ENCODE measurements around the gene SERHL2.
A peak's percentile ranks its signal among the peaks of the same experiment; 100 is the strongest.
"Not testable (repeated sequence)": the region's sequence is repeated elsewhere in the genome, so short reads cannot be mapped to it uniquely, and the experiment has no call there.

The SERHL2 gene

GRCh38 chr22:42610186-42610585 lies 56.4 kb downstream of the SERHL2 start:
- Histone ChIP-seq H3K4me3 (ENCODE audit: low read length) (no peak overlapping the region), H3K36me3 (ENCODE audit: insufficient read depth, low read length) (peaks cover 53% of the 10 kb centered on the region), H3K9me3 (ENCODE audit: insufficient read depth, low read depth, low read length) (0 out of 2 replicates have a peak, but pooled peaks cover 5% of the 10 kb centered on the region), H3K4me1 (ENCODE audit: insufficient read depth, low read length) (peaks cover 19% of the 10 kb centered on the region), H3K27me3 (ENCODE audit: insufficient read depth, low read length) (no peaks in the 10 kb centered on the region), H3K27ac (ENCODE audit: low read depth, low read length) (no peak overlapping the region), H3K9ac (ENCODE audit: low read depth, low read length) (no peak overlapping the region)
- WGBS = 97% methylated on average over 5 of the region's 5 CpGs

GRCh38 chr22:42611051-42611450 lies 57.3 kb downstream of the SERHL2 start:
- WGBS = 100% methylated on average over 1 of the region's 1 CpG
- Histone ChIP-seq H3K27ac (ENCODE audit: low read depth, low read length) (no peak overlapping the region), H3K27me3 (ENCODE audit: insufficient read depth, low read length) (no peaks in the 10 kb centered on the region), H3K9me3 (ENCODE audit: insufficient read depth, low read depth, low read length) (0 out of 2 replicates have a peak, but pooled peaks cover 5% of the 10 kb centered on the region), H3K36me3 (ENCODE audit: insufficient read depth, low read length) (peaks cover 45% of the 10 kb centered on the region), H3K9ac (ENCODE audit: low read depth, low read length) (no peak overlapping the region), H3K4me1 (ENCODE audit: insufficient read depth, low read length) (peaks cover 23% of the 10 kb centered on the region), H3K4me3 (ENCODE audit: low read length) (no peak overlapping the region)

- no peak overlapping the region for H3K9ac ChIP-seq (ENCODE audit: low read depth, low read length)
- H3K4me3 ChIP-seq (ENCODE audit: low read length) = no peak overlapping the region
- no peaks in the 10 kb centered on the region for H3K9me3 ChIP-seq (ENCODE audit: insufficient read depth, low read depth, low read length)
- no peaks in the 10 kb centered on the region for H3K27me3 ChIP-seq (ENCODE audit: insufficient read depth, low read length)
- H3K4me1 ChIP-seq (ENCODE audit: insufficient read depth, low read length) = peaks cover 23% of the 10 kb centered on the region
- H3K36me3 ChIP-seq (ENCODE audit: insufficient read depth, low read length) = peaks cover 37% of the 10 kb centered on the region
- 95% methylated on average over 11 of the region's 11 CpGs for WGBS
- H3K27ac ChIP-seq (ENCODE audit: low read depth, low read length) = no peak overlapping the region
Measured at GRCh38 chr22:42612336-42612735, 58.6 kb downstream of the SERHL2 start.

GRCh38 chr22:42613872-42614301 lies 60.1 kb downstream of the SERHL2 start:
- H3K27me3 ChIP-seq (ENCODE audit: insufficient read depth, low read length) = no peaks in the 10 kb centered on the region
- peak overlapping the region; percentile 95 for H3K4me3 ChIP-seq (ENCODE audit: low read length)
- H3K36me3 ChIP-seq (ENCODE audit: insufficient read depth, low read length) = peaks cover 30% of the 10 kb centered on the region
- peak overlapping the region; percentile 98 for H3K27ac ChIP-seq (ENCODE audit: low read depth, low read length)
- WGBS = 2% methylated on average over 10 of the region's 10 CpGs
- H3K9ac ChIP-seq (ENCODE audit: low read depth, low read length) = peak overlapping the region; percentile 94
- no peaks in the 10 kb centered on the region for H3K9me3 ChIP-seq (ENCODE audit: insufficient read depth, low read depth, low read length)
- H3K4me1 ChIP-seq (ENCODE audit: insufficient read depth, low read length) = peaks cover 18% of the 10 kb centered on the region

- WGBS = under 1% methylated on average over 84 of the region's 85 CpGs
- peaks cover 12% of the 10 kb centered on the region for H3K4me1 ChIP-seq (ENCODE audit: insufficient read depth, low read length)
Measured at GRCh38 chr22:42614312-42615091, 60.7 kb downstream of the SERHL2 start, which contains the start of gene POLDIP3. POLDIP3 (minus strand) TSS chr22:42614883; CDS start chr22:42614857, 26 bp downstream.

GRCh38 chr22:42615092-42615859 lies 61.5 kb downstream of the SERHL2 start:
- Histone ChIP-seq H3K4me1 (ENCODE audit: insufficient read depth, low read length) (peaks cover 9% of the 10 kb centered on the region), H3K27me3 (ENCODE audit: insufficient read depth, low read length) (no peaks in the 10 kb centered on the region), H3K36me3 (ENCODE audit: insufficient read depth, low read length) (peaks cover 24% of the 10 kb centered on the region), H3K4me3 (ENCODE audit: low read length) (peak overlapping the region; percentile 95), H3K9me3 (ENCODE audit: insufficient read depth, low read depth, low read length) (no peaks in the 10 kb centered on the region), H3K9ac (ENCODE audit: low read depth, low read length) (peak overlapping the region; percentile 94), H3K27ac (ENCODE audit: low read depth, low read length) (peak overlapping the region; percentile 98)
- 5% methylated on average over 35 of the region's 35 CpGs for WGBS

More at GRCh38 chr22:42614312-42615091, 60.7 kb downstream of the SERHL2 start, which contains the start of gene POLDIP3:
- Histone ChIP-seq H3K4me3 (ENCODE audit: low read length) (peak within 1 kb of the TSS; percentile 95), H3K9ac (ENCODE audit: low read depth, low read length) (peak within 1 kb of the TSS; percentile 94), H3K9me3 (ENCODE audit: insufficient read depth, low read depth, low read length) (no peaks in the 10 kb centered on the region), H3K27me3 (ENCODE audit: insufficient read depth, low read length) (no peaks in the 10 kb centered on the region), H3K27ac (ENCODE audit: low read depth, low read length) (peak within 1 kb of the TSS; percentile 98), H3K36me3 (ENCODE audit: insufficient read depth, low read length) (peaks cover 30% of the 10 kb centered on the region)

GRCh38 chr22:42615860-42616175 lies 62.1 kb downstream of the SERHL2 start:
- not testable (repeated sequence) for H3K9me3 ChIP-seq (ENCODE audit: insufficient read depth, low read depth, low read length); H3K4me1 ChIP-seq (ENCODE audit: insufficient read depth, low read length); H3K27me3 ChIP-seq (ENCODE audit: insufficient read depth, low read length)
- 67% methylated on average over 13 of the region's 13 CpGs for WGBS
- Histone ChIP-seq H3K27ac (ENCODE audit: low read depth, low read length) (peak overlapping the region; percentile 45; the same call in 1 of the 2 replicates), H3K4me3 (ENCODE audit: low read length) (peak overlapping the region; percentile 11; the same call in 1 of the 2 replicates), H3K36me3 (ENCODE audit: insufficient read depth, low read length) (peaks cover 19% of the 10 kb centered on the region), H3K9ac (ENCODE audit: low read depth, low read length) (peak overlapping the region; percentile 4; the same call in 1 of the 2 replicates)

GRCh38 chr22:42617155-42617983 lies 63.6 kb downstream of the SERHL2 start:
- H3K36me3 ChIP-seq (ENCODE audit: insufficient read depth, low read length) = peaks cover 6% of the 10 kb centered on the region
- no peaks in the 10 kb centered on the region for H3K9me3 ChIP-seq (ENCODE audit: insufficient read depth, low read depth, low read length)
- no peak overlapping the region for H3K4me3 ChIP-seq (ENCODE audit: low read length)
- 77% methylated on average over 20 of the region's 20 CpGs for WGBS
- peaks cover 9% of the 10 kb centered on the region for H3K4me1 ChIP-seq (ENCODE audit: insufficient read depth, low read length)
- no peak overlapping the region for H3K27ac ChIP-seq (ENCODE audit: low read depth, low read length)
- H3K9ac ChIP-seq (ENCODE audit: low read depth, low read length) = no peak overlapping the region
- H3K27me3 ChIP-seq (ENCODE audit: insufficient read depth, low read length) = no peaks in the 10 kb centered on the region

GRCh38 chr22:42619261-42620063 lies 65.7 kb downstream of the SERHL2 start:
- no peaks in the 10 kb centered on the region for H3K27me3 ChIP-seq (ENCODE audit: insufficient read depth, low read length)
- H3K9me3 ChIP-seq (ENCODE audit: insufficient read depth, low read depth, low read length) = no peaks in the 10 kb centered on the region
- H3K9ac ChIP-seq (ENCODE audit: low read depth, low read length) = no peak overlapping the region
- no peak overlapping the region for H3K4me3 ChIP-seq (ENCODE audit: low read length)
- H3K27ac ChIP-seq (ENCODE audit: low read depth, low read length) = no peak overlapping the region
- peaks cover 4% of the 10 kb centered on the region for H3K4me1 ChIP-seq (ENCODE audit: insufficient read depth, low read length)
- H3K36me3 ChIP-seq (ENCODE audit: insufficient read depth, low read length) = peaks cover 16% of the 10 kb centered on the region
- WGBS = 95% methylated on average over 35 of the region's 35 CpGs

GRCh38 chr22:42620084-42620483 lies 66.3 kb downstream of the SERHL2 start:
- 96% methylated on average over 4 of the region's 4 CpGs for WGBS
- Histone ChIP-seq H3K27ac (ENCODE audit: low read depth, low read length) (no peak overlapping the region), H3K9ac (ENCODE audit: low read depth, low read length) (no peak overlapping the region), H3K27me3 (ENCODE audit: insufficient read depth, low read length) (no peaks in the 10 kb centered on the region), H3K4me1 (ENCODE audit: insufficient read depth, low read length) (peaks cover 4% of the 10 kb centered on the region), H3K9me3 (ENCODE audit: insufficient read depth, low read depth, low read length) (no peaks in the 10 kb centered on the region), H3K36me3 (ENCODE audit: insufficient read depth, low read length) (peaks cover 21% of the 10 kb centered on the region), H3K4me3 (ENCODE audit: low read length) (no peak overlapping the region)
